CD4-positive, alpha-beta T cell treated with Interleukin-17A for 1 hour (primary cell): ENCODE data around the gene TRIM71.
"Not testable (repeated sequence)": the region's sequence is repeated elsewhere in the genome, so short reads cannot be mapped to it uniquely, and the experiment has no call there.

Source experiments
- DNase-seq: peaks from one replicate; pipeline ENCODE4 v3.0.0-alpha.2; 2020

Gene TRIM71

GRCh38 chr3:32844322-32844654 lies 26.5 kb downstream of the TRIM71 start:
- DNase-seq = no peak

- no peak for DNase-seq
These were observed 27.1 kb downstream of the TRIM71 start for GRCh38 chr3:32844914-32845313.

- not testable (repeated sequence) for DNase-seq
These were observed 27.7 kb downstream of the TRIM71 start for GRCh38 chr3:32845546-32845945.

GRCh38 chr3:32847045-32847444 lies 29.2 kb downstream of the TRIM71 start:
- not testable (repeated sequence) for DNase-seq

- no peak for DNase-seq
These were observed 29.7 kb downstream of the TRIM71 start for GRCh38 chr3:32847528-32847927.

GRCh38 chr3:32848215-32848614 lies 30.4 kb downstream of the TRIM71 start:
- no peak for DNase-seq

GRCh38 chr3:32849046-32849445 lies 31.2 kb downstream of the TRIM71 start:
- no peak for DNase-seq

- no peak for DNase-seq
These were observed 32.4 kb downstream of the TRIM71 start for GRCh38 chr3:32850226-32850625.

GRCh38 chr3:32850636-32851035 lies 32.8 kb downstream of the TRIM71 start:
- DNase-seq = no peak

GRCh38 chr3:32852146-32852545 lies 34.3 kb downstream of the TRIM71 start:
- DNase-seq = no peak

GRCh38 chr3:32855350-32855953 lies 37.7 kb downstream of the TRIM71 start:
- DNase-seq = no peak

- no peak for DNase-seq
These were observed 38.6 kb downstream of the TRIM71 start for GRCh38 chr3:32856355-32856889.

- no peak for DNase-seq
These were observed 39.2 kb downstream of the TRIM71 start for GRCh38 chr3:32856901-32857507.

- no peak for DNase-seq
These were observed 40.1 kb downstream of the TRIM71 start for GRCh38 chr3:32857921-32858320.

- DNase-seq = no peak
These were observed 41.9 kb downstream of the TRIM71 start for GRCh38 chr3:32859604-32860237.

GRCh38 chr3:32860499-32860898 lies 42.7 kb downstream of the TRIM71 start:
- no peak for DNase-seq

GRCh38 chr3:32861681-32862080 lies 43.9 kb downstream of the TRIM71 start:
- DNase-seq = no peak

GRCh38 chr3:32862247-32862935 lies 44.6 kb downstream of the TRIM71 start:
- no peak for DNase-seq

- DNase-seq = no peak
These were observed 45.2 kb downstream of the TRIM71 start for GRCh38 chr3:32862936-32863487.

- DNase-seq = no peak
These were observed 47.6 kb downstream of the TRIM71 start for GRCh38 chr3:32865383-32865782.

- no peak for DNase-seq
These were observed 48.7 kb downstream of the TRIM71 start for GRCh38 chr3:32866533-32866932.

- DNase-seq = no peak
These were observed 50.2 kb downstream of the TRIM71 start for GRCh38 chr3:32867954-32868353.

- DNase-seq = no peak
These were observed 51.1 kb downstream of the TRIM71 start for GRCh38 chr3:32868719-32869512.
